Measurements from ENCODE around the gene ABHD13. TPM values are rescaled to one million over a fixed set of nuclear protein-coding genes. Genes with fewer than 3 reads are reported as not detected.
"Not testable (repeated sequence)": the region's sequence is repeated elsewhere in the genome, so short reads cannot be mapped to it uniquely, and the experiment has no call there.

ABHD13 gene
- total RNA-seq, 1 experiment from 2014 or later, result 6.2 TPM

DNA sequence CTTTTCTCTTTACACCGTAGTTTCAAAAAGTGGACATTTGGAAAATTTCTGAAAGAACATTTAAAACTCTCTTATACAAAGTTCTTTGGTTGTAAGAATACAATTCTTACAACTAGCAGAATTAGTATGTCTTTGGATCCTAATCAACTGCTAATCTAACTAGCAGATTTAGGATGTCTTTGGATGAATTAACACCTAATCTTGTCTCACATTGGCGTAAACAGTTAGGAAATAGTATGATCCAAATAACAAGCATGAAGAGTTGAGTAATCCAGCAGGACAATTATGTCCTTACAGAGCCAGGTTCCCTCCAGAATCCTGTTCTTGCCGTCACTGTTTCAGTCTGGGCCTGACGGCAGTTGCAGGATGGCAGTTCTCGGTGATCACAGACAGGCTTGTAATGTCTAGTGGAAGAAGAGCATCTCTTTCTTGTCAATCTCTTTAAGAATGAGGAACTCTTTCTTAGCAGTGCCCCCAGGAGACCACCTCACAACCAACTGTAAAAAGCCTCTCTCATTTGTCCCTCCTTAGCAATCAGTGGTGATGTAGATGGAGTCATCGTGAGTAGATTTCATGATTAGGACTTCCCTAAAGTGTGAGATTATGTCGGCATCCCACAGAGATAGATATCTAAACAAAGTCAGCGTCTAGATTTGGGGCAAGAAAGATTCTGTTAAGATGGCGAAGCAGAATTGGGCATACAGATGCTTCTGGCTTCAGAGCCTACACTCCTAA lies 45.6 kb downstream of the ABHD13 start:
- H3K9me3 Mint-ChIP-seq (ENCODE audit: unreplicated experiment), result no peaks in the 10 kb centered on the region
- peaks cover 10% of the 10 kb centered on the region for H3K36me3 Mint-ChIP-seq (ENCODE audit: insufficient read depth, unreplicated experiment)
- CTCF ChIA-PET, result no interaction called here
- POLR2A ChIA-PET, result no interaction called here
- no peak overlapping the region for H3K27ac Mint-ChIP-seq (ENCODE audit: low read depth, unreplicated experiment)
- intact Hi-C loops (cut with micrococcal nuclease), result no loop called here
- H3K27me3 Mint-ChIP-seq (ENCODE audit: insufficient read depth, unreplicated experiment), result no peaks in the 10 kb centered on the region
- TF ChIP-seq, protein P1, sequence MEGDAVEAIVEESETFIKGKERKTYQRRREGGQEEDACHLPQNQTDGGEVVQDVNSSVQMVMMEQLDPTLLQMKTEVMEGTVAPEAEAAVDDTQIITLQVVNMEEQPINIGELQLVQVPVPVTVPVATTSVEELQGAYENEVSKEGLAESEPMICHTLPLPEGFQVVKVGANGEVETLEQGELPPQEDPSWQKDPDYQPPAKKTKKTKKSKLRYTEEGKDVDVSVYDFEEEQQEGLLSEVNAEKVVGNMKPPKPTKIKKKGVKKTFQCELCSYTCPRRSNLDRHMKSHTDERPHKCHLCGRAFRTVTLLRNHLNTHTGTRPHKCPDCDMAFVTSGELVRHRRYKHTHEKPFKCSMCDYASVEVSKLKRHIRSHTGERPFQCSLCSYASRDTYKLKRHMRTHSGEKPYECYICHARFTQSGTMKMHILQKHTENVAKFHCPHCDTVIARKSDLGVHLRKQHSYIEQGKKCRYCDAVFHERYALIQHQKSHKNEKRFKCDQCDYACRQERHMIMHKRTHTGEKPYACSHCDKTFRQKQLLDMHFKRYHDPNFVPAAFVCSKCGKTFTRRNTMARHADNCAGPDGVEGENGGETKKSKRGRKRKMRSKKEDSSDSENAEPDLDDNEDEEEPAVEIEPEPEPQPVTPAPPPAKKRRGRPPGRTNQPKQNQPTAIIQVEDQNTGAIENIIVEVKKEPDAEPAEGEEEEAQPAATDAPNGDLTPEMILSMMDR (IDR thresholded peaks at IDR 0.05; ENCODE audit: unreplicated experiment), result no peak
- DNase-seq (ENCODE audit: unreplicated experiment), result no peak
- no TSS peak for BruUV-seq (replicated peaks)
- no peak overlapping the region for H3K4me3 Mint-ChIP-seq (ENCODE audit: unreplicated experiment)
- no peaks in the 10 kb centered on the region for H3K4me1 Mint-ChIP-seq (ENCODE audit: insufficient read depth, unreplicated experiment)

DNA sequence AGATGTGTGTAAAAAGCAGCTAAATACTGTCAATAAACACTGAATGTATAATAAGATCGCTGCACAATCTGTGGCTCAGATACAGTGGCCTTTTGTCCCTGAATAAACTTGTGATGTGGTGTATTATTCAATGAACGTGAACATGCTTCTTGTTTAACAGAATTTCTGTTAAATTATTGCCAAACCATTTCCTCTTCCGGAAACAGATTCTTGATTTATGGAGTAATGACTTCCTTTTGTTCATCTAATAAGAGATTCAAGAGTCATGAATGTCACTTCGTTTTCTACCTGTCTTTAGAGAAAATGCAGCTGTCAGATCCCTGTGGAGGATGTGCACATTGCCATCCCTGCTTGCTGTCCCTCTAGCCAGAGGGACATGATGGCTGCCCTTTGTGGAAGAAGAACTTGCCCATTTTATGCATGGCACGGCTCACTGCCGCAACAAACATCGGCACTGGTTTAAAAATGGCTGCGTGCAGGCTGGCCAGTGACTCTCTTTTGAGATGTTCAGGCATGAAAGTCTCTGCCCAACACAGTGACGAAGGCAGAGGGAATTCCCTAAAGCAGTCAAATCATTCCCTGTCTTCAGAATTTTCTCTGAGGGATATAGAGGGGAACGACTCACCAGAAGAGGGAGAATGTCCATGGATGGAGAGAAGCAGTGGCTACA lies 48.3 kb downstream of the ABHD13 start:
- Mint-ChIP-seq H3K27ac (ENCODE audit: low read depth, unreplicated experiment) (no peak overlapping the region), H3K4me3 (ENCODE audit: unreplicated experiment) (no peak overlapping the region), H3K4me1 (ENCODE audit: insufficient read depth, unreplicated experiment) (peaks cover 10% of the 10 kb centered on the region), H3K27me3 (ENCODE audit: insufficient read depth, unreplicated experiment) (no peaks in the 10 kb centered on the region), H3K36me3 (ENCODE audit: insufficient read depth, unreplicated experiment) (peaks cover 10% of the 10 kb centered on the region), H3K9me3 (ENCODE audit: unreplicated experiment) (no peaks in the 10 kb centered on the region)
- no TSS peak for BruUV-seq (replicated peaks)
- TF ChIP-seq, protein P1 (IDR thresholded peaks at IDR 0.05; ENCODE audit: unreplicated experiment), result no peak
- POLR2A ChIA-PET, result no interaction called here
- intact Hi-C loops (cut with micrococcal nuclease), result no loop called here
- DNase-seq (ENCODE audit: unreplicated experiment), result no peak
- CTCF ChIA-PET, result no interaction called here

DNA sequence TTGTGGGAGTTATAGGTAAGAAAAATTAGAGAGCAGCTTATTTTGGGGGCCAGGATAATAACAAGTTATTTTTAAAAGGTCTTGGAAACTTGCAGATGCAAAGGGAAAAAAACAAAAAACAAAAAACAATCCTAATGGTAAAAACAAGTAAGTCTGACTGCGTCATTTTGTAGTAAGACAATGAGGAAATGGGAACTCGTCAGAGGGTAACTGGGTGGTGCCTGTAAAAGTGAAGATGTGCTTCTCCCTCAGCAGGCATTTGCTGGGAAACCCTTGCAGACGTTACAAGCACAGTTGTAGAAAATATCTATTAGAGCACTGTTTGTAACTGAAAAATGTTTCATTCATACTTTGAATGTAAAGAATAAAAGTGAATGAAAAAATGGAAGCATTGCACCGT lies 49.2 kb downstream of the ABHD13 start:
- TF ChIP-seq, protein P1 (IDR thresholded peaks at IDR 0.05; ENCODE audit: unreplicated experiment), result no peak
- no peak for DNase-seq (ENCODE audit: unreplicated experiment)
- CTCF ChIA-PET, result no interaction called here
- Mint-ChIP-seq H3K36me3 (ENCODE audit: insufficient read depth, unreplicated experiment) (peaks cover 10% of the 10 kb centered on the region), H3K9me3 (ENCODE audit: unreplicated experiment) (no peaks in the 10 kb centered on the region), H3K4me3 (ENCODE audit: unreplicated experiment) (no peak overlapping the region), H3K27me3 (ENCODE audit: insufficient read depth, unreplicated experiment) (no peaks in the 10 kb centered on the region), H3K27ac (ENCODE audit: low read depth, unreplicated experiment) (no peak overlapping the region), H3K4me1 (ENCODE audit: insufficient read depth, unreplicated experiment) (peaks cover 13% of the 10 kb centered on the region)
- POLR2A ChIA-PET, result no interaction called here
- intact Hi-C loops (cut with micrococcal nuclease), result no loop called here
- BruUV-seq (replicated peaks), result no TSS peak

DNA sequence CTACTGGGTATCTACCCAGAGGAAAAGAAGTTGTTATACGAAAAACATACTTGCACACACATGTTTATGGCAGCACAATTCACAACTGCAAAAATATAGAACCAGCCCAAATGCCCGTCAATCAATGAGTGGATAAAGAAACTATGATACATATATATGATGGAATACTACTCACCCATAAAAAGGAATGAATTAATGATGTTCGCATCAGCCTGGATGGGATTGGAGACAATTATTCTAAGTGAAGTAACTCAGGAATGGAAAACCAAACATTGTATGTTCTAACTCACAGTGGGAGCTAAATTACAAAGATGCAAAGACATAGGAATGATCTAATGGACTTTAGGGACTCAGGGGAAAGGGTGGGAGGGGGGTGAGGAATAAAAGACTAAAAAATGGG lies 49.7 kb downstream of the ABHD13 start:
- not testable (repeated sequence) for BruUV-seq (replicated peaks)
- peaks cover 17% of the 10 kb centered on the region for H3K4me1 Mint-ChIP-seq (ENCODE audit: insufficient read depth, unreplicated experiment)

More for the DNA sequence above, 49.7 kb downstream of the ABHD13 start:
- intact Hi-C loops (cut with micrococcal nuclease); H3K36me3 Mint-ChIP-seq (ENCODE audit: insufficient read depth, unreplicated experiment); H3K27ac Mint-ChIP-seq (ENCODE audit: low read depth, unreplicated experiment); POLR2A ChIA-PET; CTCF ChIA-PET; H3K27me3 Mint-ChIP-seq (ENCODE audit: insufficient read depth, unreplicated experiment); H3K4me3 Mint-ChIP-seq (ENCODE audit: unreplicated experiment); H3K9me3 Mint-ChIP-seq (ENCODE audit: unreplicated experiment); DNase-seq (ENCODE audit: unreplicated experiment): not testable (repeated sequence)
